Skeletal muscle cell (primary cell): ENCODE measurements around the gene GAS1.

Source experiments
- DNase-seq: peaks from one replicate; pipeline ENCODE4 v3.0.0-alpha.2; 2010; ENCODE audit warnings: low read depth
- H3K4me3 ChIP-seq: 2 replicates; pipeline ENCODE4 v1.5.1; 2011; ENCODE audit warnings: low read depth, mild to moderate bottlenecking, control low read depth, low read length, moderate library complexity

Gene GAS1

DNA sequence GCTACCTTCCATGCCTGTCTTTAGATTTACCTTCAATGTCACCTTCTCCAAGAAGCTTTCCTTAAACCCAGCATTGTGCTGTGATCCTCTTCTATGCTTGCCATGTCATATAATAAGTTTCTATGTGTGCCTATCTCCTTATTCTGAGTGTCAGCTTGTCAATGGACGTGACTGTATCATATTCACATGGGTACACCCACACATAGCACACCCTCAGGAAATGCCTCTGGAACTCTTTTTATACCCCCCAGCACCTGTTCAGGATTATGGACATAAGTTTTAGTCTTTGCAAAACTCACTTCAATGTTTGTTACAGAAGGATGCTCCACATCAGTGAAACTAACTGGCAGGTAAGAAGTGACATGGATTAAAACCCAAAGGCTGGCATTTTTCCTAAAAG, 7.4 kb downstream of the GAS1 start:
- no peak for DNase-seq
- H3K4me3 ChIP-seq, result no peak overlapping the region

DNA sequence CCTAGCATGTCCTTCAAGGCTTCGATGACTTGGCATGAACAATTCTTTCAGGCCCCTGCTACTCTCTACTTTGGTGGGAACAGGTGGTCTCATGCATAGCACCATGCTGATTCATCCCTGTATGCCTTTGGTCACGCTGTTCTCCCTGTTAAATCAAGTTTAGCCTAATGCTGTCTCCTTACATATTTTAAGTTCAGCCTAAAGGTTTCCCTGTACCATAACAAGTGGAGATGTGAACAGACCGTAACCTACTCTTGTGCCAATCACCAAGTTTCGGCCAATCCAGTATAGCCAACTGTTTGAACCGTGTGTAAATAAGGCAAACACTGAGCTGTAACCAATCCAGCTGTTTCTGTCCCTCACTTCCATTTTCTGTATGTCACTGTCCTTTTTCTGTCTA, 8.0 kb downstream of the GAS1 start:
- no peak for DNase-seq
- no peak overlapping the region for H3K4me3 ChIP-seq

DNA sequence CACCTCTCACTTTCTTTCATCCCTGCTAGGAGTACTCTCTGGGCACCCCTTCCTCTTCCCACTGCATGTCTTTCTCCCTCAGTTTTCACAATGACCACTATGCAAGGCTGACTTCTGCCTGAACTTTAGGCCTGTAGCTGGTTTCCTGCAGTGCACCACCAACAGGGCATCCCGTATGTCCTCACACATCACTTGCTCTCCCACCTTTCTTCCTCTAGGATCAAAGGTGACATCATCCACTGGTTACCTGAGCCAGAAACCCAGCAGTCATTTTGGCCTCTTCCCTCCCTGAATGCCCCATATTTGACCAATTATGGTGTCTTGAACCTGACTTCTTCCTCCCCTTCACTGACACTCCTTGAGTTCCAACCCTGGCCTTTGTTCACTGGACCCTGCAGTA, 8.5 kb downstream of the GAS1 start:
- H3K4me3 ChIP-seq, result no peak overlapping the region
- no peak for DNase-seq

DNA sequence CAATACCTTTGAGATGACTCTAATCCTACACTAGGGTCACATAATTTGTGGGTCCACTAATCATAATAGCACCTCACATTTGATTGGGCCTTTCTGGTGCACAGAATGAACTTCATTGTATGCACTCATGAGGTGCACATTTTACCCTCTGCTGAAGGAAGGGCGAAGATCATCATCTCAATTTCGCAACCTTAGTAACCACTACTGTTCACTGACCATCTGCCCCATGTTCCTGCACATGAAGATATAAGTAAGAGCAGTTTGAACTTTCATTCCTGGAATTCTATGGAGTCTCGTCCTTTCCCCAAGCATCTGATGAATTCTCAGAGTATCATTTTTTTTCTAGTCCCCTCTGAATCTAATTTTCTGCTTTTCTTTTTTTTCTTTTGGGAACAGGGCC, 21.2 kb downstream of the GAS1 start:
- H3K4me3 ChIP-seq, result no peak overlapping the region
- no peak for DNase-seq

DNA sequence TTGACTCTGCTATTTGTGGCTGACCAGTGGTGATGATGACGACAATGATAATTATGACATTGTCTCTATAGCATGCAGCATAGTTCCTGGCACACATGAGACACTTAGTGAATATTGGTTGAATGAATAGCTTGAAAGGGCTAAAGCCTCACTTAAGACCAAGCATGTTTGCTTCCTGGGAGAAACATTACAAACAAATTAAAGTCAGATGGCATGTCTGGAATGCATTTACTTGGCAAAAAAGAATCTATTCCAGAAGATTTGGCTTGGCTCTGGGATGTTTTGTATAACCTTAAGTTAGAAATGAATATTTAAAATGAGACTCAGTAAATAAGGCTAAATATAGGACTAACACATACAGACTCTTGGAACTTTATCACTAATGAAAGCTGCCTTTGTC, 21.6 kb downstream of the GAS1 start:
- no peak for DNase-seq
- H3K4me3 ChIP-seq, result no peak overlapping the region

DNA sequence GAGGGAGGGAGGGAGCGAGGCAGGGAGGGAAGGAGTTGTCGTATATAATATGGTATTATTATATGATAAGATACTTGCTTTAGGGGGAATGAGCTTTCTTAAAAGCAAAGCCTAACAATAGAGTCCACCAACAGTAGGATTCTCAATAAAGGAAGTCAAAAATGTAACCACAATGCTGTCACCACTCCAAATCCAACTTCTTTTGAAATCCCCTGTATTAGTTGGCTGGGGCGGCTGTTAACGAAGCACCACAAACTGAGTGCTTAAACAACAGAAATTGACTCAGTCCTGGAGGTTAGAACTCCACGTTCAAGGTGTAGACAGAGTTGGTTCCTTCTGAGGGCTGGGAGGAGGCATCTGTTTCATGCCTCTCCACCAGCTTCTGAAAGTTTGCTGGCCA, 23.1 kb downstream of the GAS1 start:
- DNase-seq, result no peak
- H3K4me3 ChIP-seq, result no peak overlapping the region

DNA sequence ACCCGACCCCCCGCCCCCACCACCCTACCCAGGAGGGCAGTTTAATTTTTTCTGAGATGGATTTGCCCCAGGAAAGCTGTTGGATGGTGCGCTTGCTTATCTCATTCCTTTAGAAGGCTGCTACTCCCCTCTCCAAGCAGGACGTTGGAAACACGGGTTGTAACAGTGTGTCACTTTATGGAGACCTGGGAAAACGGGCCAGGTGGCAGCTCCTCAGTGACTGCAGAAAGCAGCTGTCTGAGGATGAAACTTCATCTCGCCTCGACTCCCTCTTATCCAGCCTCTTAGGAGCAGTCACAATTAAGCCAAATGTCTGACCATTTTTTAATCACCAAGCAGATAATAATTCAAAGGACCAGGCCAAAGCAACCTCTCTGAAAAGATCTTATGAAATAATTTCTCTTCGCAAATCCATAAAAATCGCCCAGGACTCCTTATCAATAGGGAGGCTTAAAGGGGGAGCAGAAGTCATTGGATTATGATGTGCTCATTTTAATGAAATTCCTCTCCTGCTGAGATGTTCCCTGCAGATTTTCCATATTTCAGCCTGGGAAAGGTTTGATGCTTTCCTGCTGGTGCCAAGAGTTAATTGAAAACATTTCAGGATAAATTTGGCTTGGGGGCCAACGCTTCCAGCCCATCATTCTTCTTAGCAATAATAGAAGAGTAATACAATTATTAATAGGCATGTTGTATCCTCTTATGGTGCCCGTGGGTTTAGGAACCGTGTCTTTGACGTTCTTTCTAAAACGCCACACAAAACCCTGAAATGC, 26.0 kb downstream of the GAS1 start:
- no peak overlapping the region for H3K4me3 ChIP-seq
- DNase-seq, result no peak

DNA sequence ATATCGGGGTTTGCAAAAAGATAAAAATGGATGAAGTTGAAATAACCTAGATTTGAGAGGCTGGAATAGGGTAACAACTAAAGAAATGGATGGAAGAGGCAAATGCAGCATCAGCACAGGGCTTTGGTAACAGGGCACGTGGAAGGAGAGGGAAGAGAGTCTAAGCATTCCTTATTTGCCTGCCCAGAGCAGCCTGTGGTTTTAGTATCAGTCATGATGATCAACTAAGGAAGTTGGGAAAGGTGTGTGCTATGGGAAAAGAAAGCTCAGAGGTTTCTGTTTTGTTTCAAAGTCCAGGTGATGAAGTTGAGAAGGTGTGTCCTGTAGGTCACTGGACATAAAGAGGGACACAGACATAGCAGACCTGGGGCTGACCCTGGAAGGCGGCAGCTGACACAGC, 28.8 kb downstream of the GAS1 start:
- no peak for DNase-seq
- H3K4me3 ChIP-seq, result no peak overlapping the region

DNA sequence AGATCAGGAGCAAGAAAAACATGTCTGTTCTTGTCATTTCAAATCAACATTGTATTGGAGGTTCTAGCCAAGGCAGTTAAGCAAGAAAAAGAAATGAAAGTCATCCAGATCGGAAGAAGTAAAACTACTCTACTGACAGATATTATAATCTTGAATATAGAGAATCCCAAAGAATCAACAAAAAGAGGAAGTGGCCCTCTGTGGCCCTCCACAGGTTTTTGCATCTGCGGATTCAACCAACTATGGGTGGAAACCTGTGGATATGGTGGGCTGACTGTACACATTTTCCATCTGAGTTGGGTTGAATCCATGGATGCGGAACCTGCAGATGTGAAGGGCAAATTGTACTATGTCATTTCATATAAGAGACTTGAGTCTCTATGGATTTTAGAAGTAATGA, 35.1 kb downstream of the GAS1 start:
- no peak for DNase-seq
- H3K4me3 ChIP-seq, result no peak overlapping the region

DNA sequence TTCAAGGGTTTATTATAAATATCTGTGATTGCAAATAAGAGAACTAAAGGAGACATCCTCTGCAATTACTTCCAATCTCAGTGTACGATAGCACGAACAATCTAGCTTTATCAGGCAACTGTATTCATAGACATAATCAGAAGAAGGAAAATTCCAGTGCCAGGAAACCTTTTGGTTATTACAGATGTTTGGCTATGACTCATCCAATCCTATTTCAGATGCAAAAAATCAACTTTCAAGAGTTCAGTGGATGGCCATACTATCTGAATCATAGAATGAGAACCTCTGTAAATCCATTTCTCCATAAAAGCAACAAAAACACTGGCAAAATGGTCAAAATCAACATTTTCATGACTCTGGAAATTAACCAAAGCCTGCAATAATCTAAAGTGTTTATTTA, 37.9 kb downstream of the GAS1 start:
- no peak for DNase-seq
- H3K4me3 ChIP-seq, result no peak overlapping the region

DNA sequence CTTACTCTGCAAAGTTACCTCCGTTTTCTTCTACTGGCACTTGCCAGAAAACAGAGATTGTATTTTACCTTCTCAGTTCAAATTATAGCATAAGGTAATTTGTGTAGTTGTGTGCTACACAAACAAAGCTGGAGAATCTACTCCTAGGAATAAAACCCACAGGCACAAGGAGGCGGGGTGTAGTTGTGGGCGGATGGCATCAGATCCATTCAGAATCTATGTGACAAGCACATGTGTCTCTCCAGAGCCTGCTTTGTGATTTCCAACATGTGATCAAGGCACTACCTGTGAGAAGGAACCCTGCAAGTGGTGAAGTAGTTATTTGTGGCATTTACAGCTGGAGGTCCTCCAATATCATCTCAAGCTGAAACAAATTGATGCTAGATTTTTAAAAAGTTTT, 39.0 kb downstream of the GAS1 start:
- DNase-seq, result no peak

DNA sequence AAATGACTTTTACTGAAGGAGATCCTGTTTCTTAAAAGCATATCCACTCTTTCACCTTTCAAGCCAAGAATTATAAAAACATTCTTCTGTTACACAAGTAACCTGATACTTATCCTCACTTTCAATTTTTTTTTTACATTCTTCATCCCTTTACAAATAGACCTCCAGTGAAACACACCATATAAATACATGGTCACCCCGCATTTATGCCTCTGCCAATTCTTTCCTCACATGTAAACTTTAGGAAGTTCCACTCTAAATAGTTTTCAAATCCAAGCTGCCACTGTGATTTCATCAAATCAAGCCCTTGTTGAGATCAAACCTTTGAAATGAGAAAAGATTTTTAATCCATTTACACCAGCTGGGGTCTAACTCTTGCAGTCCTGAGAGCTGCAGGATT, 40.0 kb downstream of the GAS1 start:
- no peak overlapping the region for H3K4me3 ChIP-seq
- DNase-seq, result no peak

More for the DNA sequence above, 39.0 kb downstream of the GAS1 start:
- H3K4me3 ChIP-seq, result no peak overlapping the region

DNA sequence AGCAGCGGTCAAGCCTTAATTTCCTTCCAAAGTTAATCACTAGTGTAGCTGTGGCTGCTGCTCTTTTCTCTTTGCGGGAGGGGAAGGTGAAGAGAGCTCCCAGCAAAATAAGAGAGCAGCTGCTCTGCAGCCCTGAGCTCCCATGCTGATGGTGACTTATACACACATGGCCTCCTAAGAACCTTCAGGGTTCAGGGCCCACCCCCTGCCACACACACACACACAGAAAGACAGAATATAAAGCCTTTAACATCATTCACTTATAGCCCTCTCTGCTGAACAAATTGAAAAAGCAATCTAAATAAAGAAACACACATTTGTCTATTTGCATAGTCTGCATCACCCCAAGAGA, 43.6 kb downstream of the GAS1 start:
- no peak overlapping the region for H3K4me3 ChIP-seq
- DNase-seq, result no peak

DNA sequence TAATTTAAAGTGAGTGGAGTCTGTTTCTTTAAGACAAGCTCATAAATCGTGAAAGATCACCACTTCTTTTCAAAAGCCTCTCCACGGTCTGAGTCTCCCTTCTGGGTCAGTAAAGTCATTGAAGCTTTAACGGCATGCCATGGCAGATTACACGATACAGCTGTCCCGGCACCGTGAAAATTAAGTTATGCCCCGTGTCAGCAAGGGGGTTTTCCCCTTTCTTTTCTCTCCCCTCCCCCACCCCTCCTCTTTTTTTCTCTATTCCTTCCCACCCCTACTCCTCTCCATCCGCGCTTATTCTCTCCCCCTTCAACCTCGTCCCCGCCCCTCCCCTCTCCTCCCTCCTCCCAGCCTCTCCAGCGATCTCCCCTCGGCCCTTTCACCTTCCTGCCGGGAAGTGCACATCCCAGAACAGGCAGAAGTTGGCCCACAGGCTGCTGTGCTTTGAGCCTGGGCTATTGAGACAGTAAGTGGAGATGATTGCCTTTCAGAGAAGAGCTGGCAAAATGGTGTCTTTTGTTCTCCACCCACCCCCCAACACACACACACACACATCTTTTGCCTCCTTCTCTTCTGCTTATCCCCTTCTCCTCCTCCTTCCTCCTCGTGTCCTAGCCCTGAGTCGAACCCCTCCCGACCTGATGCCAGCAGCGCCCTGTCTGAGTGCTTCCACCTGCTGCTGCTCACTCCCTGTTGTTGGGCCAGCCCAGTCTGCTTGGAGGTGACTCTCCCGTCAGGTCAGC, 44.1 kb downstream of the GAS1 start:
- H3K4me3 ChIP-seq, result peak overlapping the region; percentile 0
- no peak for DNase-seq

DNA sequence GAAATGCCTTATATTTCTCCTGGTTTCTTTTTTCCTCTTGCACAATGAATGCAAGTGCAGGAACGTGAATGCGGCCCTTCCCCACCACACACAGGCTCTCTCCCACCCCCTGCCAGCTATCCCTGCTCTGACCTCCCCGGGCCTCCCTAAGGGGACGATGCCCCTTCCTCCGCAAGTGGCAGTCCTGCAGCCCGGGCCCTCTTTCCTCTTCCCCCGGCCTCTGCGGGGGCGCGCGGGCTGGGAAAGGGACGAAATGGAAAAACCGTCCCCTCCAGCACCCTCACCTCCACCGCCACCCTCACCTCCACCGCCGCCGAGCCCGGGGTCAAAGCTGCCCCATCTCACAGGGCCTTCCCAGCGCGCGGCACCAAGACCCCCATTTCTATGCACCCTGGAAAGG, 44.7 kb downstream of the GAS1 start:
- DNase-seq, result no peak
- H3K4me3 ChIP-seq, result peak overlapping the region; percentile 0

DNA sequence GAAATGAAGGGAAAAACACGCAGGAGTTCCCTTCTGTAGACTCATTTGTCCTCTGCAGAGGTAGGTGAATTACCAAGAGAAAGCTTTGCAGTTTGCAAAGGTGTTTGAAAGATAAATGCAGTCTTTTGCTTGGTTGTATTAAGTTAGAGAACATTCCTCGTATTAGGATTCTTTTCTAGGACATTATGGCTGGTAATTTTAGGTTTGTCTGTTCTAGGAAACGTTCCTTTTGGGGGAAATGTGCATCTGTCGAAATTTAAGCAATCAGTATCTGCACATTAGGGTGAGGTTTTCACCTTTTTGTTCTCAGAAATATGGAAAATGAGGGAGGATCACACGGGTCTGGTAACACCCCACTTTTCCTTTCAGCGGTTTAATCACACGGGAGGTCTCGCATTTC, 45.1 kb downstream of the GAS1 start:
- no peak for DNase-seq
- no peak overlapping the region for H3K4me3 ChIP-seq

DNA sequence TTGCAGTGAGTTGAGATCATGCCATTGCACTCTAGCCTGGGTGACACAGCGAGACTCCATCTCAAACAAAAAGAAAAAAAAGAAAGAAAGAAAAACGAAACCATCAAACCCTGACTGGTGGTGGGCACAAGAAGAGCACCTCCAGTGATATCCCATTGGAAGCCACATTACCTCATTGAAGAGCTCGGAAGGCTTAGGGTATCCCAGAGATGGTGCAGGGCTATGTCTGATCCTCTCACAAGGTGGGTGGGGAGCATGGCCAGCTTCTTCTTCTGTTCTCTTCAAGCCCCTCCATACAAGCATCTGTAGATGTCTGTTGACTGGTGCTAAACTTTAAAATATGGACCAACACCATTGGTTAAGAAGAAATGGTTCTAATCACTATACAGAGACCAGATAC, 45.8 kb downstream of the GAS1 start:
- DNase-seq, result no peak

More for the DNA sequence above, 45.8 kb downstream of the GAS1 start:
- no peak overlapping the region for H3K4me3 ChIP-seq
